K562 (cell line): ENCODE data around the gene KCNF1.

Source experiments
- CBX1 ChIP-seq: sonication (generic); IDR thresholded peaks from 2 replicates; pipeline ENCODE4 v1.6.1; 2016; ENCODE audit warnings: antibody characterized with exemption, low read depth, mild to moderate bottlenecking
- CLOCK ChIP-seq: fragments of 250-450 bp; sonication (Bioruptor Pico); IDR thresholded peaks from 2 replicates; pipeline ENCODE4 v1.4.0; 2020; ENCODE audit warnings: mild to moderate bottlenecking, moderate library complexity, borderline replicate concordance
- E2F5 ChIP-seq: sonication (generic); formaldehyde crosslinking; IDR thresholded peaks from 2 replicates; pipeline ENCODE4 v1.8.0; 2022; ENCODE audit warnings: mild to moderate bottlenecking, missing genetic modification reagents
- ESRRA ChIP-seq: fragments of 450-650 bp; IDR thresholded peaks from 2 replicates; pipeline ENCODE4 v1.6.1; 2014; ENCODE audit warnings: low read depth, mild to moderate bottlenecking, moderate library complexity, borderline replicate concordance
- FIP1L1 ChIP-seq: fragments of 200-400 bp; formaldehyde crosslinking; IDR thresholded peaks from 2 replicates; pipeline ENCODE4 v1.6.1; 2018; ENCODE audit warnings: mild to moderate bottlenecking, low read depth, low read length; ENCODE audit not compliant: poor library complexity, severe bottlenecking
- HSF4 ChIP-seq: fragments of 250-450 bp; sonication (Bioruptor Pico); IDR thresholded peaks from 2 replicates; pipeline ENCODE4 v2.1.2; 2022; ENCODE audit warnings: mild to moderate bottlenecking, moderate library complexity, borderline replicate concordance
- JUN ChIP-seq, 2 experiments: sonication (generic) in 1 of 2; formaldehyde crosslinking in 1 of 2; IDR thresholded peaks; 2 replicates each; pipeline versions ENCODE4 v1.6.1 to v1.8.0; 2012 to 2022; ENCODE audit warnings: borderline replicate concordance in 2 of 2, mild to moderate bottlenecking in 2 of 2, improper control_type of control experiment in 1 of 2, low read depth in 1 of 2, low read length in 1 of 2, missing genetic modification reagents in 1 of 2
- MAFK ChIP-seq: IDR thresholded peaks from 2 replicates; pipeline ENCODE4 v1.6.1; 2011; ENCODE audit warnings: low read length, improper control_type of control experiment
- POLR2A ChIP-seq: fragments of 450-650 bp; conservative IDR thresholded peaks from 2 replicates; pipeline ENCODE4 v1.6.1; 2016
- POLR2AphosphoS5 ChIP-seq: IDR thresholded peaks from 2 replicates; pipeline ENCODE4 v1.6.1; 2011; ENCODE audit warnings: mild to moderate bottlenecking, low read depth, low read length, moderate library complexity; ENCODE audit not compliant: control insufficient read depth, insufficient read depth
- TAF7 ChIP-seq: fragments of 450-650 bp; IDR thresholded peaks from 2 replicates; pipeline ENCODE4 v1.6.1; 2016; ENCODE audit warnings: missing genetic modification characterization, missing compliant biosample characterization
- TF ChIP-seq, protein P1 (sequence below): sonication (generic); formaldehyde crosslinking; IDR thresholded peaks from 2 replicates; pipeline ENCODE4 v1.8.0; 2022; ENCODE audit warnings: mild to moderate bottlenecking, low read depth, missing genetic modification reagents
- TF ChIP-seq, protein P2 (sequence below), 3 experiments: IDR thresholded peaks in 2 of 3; conservative IDR thresholded peaks in 1 of 3; 2 replicates each; pipeline ENCODE4 v1.5.1; 2011 to 2012; ENCODE audit warnings: low read length in 3 of 3, mild to moderate bottlenecking in 3 of 3, control low read depth in 2 of 3, improper control_type of control experiment in 1 of 3, inconsistent platforms in 1 of 3, low read depth in 1 of 3, mixed read lengths in 1 of 3, moderate library complexity in 1 of 3; ENCODE audit not compliant: insufficient read depth in 2 of 3
- TF ChIP-seq, protein P3 (sequence below): fragments of 450-650 bp; IDR thresholded peaks from 2 replicates; pipeline ENCODE4 v1.6.1; 2016

GRCh38 chr2:10951558-10952414 is 40.1 kb downstream of the KCNF1 start:
- TF ChIP-seq FIP1L1 (no peak), TAF7 (no peak), CBX1 (no peak), POLR2A (no peak), JUN (IDR thresholded peaks at IDR 0.05; ENCODE audit: borderline replicate concordance, low read depth, low read length) (no peak), JUN (CRISPR knock-in tag; IDR thresholded peaks at IDR 0.05; ENCODE audit: borderline replicate concordance) (no peak), MAFK (no peak), CLOCK (no peak), POLR2AphosphoS5 (no peak), E2F5 (no peak), HSF4 (CRISPR knock-in tag) (no peak), ESRRA (no peak)
- TF ChIP-seq, protein P1, sequence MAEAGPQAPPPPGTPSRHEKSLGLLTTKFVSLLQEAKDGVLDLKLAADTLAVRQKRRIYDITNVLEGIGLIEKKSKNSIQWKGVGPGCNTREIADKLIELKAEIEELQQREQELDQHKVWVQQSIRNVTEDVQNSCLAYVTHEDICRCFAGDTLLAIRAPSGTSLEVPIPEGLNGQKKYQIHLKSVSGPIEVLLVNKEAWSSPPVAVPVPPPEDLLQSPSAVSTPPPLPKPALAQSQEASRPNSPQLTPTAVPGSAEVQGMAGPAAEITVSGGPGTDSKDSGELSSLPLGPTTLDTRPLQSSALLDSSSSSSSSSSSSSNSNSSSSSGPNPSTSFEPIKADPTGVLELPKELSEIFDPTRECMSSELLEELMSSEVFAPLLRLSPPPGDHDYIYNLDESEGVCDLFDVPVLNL: no peak
- TF ChIP-seq, protein P2, sequence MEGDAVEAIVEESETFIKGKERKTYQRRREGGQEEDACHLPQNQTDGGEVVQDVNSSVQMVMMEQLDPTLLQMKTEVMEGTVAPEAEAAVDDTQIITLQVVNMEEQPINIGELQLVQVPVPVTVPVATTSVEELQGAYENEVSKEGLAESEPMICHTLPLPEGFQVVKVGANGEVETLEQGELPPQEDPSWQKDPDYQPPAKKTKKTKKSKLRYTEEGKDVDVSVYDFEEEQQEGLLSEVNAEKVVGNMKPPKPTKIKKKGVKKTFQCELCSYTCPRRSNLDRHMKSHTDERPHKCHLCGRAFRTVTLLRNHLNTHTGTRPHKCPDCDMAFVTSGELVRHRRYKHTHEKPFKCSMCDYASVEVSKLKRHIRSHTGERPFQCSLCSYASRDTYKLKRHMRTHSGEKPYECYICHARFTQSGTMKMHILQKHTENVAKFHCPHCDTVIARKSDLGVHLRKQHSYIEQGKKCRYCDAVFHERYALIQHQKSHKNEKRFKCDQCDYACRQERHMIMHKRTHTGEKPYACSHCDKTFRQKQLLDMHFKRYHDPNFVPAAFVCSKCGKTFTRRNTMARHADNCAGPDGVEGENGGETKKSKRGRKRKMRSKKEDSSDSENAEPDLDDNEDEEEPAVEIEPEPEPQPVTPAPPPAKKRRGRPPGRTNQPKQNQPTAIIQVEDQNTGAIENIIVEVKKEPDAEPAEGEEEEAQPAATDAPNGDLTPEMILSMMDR (IDR thresholded peaks at IDR 0.05 in 2 of 3, conservative IDR thresholded peaks at IDR 0.05 in 1 of 3; ENCODE audit: insufficient read depth in 2 of 3, low read depth in 1 of 3, low read length in 3 of 3): no peak
- TF ChIP-seq, protein P3, sequence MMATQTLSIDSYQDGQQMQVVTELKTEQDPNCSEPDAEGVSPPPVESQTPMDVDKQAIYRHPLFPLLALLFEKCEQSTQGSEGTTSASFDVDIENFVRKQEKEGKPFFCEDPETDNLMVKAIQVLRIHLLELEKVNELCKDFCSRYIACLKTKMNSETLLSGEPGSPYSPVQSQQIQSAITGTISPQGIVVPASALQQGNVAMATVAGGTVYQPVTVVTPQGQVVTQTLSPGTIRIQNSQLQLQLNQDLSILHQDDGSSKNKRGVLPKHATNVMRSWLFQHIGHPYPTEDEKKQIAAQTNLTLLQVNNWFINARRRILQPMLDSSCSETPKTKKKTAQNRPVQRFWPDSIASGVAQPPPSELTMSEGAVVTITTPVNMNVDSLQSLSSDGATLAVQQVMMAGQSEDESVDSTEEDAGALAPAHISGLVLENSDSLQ: no peak
